GM10248 (cell line): Measurements from ENCODE around the gene N4BP2L1.
"Not testable (repeated sequence)": the region's sequence is repeated elsewhere in the genome, so short reads cannot be mapped to it uniquely, and the experiment has no call there.

Experiments
- CTCF ChIA-PET: fragments of 300-600 bp; sonication (Branson Sonifier 250); formaldehyde crosslinking; extraction: SDS; loops from one replicate; lab custom pipeline; 2021; ENCODE audit warnings: antibody characterized with exemption; lab: Yijun Ruan, JAX
- POLR2A ChIA-PET: fragments of 350-650 bp; sonication (Branson Sonifier 250); formaldehyde crosslinking; extraction: SDS; loops from one replicate; lab custom pipeline; 2020; ENCODE audit warnings: antibody characterized with exemption; lab: Yijun Ruan, JAX
- DNase-seq: peaks from one replicate; pipeline ENCODE4 v3.0.0; 2012; ENCODE audit errors: extremely low spot score
- TF ChIP-seq, protein P1 (sequence below): IDR thresholded peaks from 2 replicates; pipeline ENCODE4 v1.5.1; 2012; ENCODE audit warnings: mild to moderate bottlenecking, low read depth; ENCODE audit errors: extremely low read depth, missing control alignments, control extremely low read depth

The N4BP2L1 gene

DNA sequence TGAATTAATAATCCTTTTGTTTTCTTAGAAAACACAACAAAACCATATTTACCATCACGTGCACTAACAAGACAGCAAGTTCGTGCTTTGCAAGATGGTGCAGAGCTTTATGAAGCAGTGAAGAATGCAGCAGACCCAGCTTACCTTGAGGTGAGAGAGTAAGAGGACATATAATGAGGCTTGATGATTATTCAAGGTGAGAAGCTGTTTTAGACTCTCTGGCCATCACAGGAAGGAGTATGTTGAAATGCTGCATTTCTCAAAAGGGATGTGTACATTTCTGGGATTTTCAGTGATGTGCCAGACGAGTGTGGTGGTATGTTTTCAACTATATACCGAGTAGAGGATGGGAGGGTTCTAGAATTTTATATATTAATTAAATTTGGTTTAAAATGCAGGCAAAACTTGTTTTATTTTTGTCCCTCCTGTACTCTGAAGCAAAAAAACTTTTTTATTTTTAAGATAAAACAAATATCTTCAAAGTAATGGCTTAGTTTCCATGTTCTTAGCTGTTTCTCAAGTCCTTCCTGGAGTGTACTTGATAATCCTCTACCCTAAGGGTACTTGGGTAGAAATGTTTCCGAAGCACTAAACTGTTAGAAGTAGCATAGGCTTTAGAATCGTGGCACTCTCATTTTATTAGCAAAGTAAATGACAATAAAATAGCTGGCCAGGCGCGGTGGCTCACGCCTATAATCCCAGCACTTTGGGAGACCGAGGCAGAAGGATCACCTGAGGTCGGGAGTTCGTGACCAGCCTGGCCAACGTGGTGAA is 51.1 kb downstream of the N4BP2L1 start:
- CTCF ChIA-PET = interaction anchor here (1.2 to 2.4 kb wide), 2 partner anchors 204 to 274 kb away, joined by 3 to 9 read pairs; no protein-coding TSS in a partner anchor
- DNase-seq = no peak
- TF ChIP-seq, protein P1, sequence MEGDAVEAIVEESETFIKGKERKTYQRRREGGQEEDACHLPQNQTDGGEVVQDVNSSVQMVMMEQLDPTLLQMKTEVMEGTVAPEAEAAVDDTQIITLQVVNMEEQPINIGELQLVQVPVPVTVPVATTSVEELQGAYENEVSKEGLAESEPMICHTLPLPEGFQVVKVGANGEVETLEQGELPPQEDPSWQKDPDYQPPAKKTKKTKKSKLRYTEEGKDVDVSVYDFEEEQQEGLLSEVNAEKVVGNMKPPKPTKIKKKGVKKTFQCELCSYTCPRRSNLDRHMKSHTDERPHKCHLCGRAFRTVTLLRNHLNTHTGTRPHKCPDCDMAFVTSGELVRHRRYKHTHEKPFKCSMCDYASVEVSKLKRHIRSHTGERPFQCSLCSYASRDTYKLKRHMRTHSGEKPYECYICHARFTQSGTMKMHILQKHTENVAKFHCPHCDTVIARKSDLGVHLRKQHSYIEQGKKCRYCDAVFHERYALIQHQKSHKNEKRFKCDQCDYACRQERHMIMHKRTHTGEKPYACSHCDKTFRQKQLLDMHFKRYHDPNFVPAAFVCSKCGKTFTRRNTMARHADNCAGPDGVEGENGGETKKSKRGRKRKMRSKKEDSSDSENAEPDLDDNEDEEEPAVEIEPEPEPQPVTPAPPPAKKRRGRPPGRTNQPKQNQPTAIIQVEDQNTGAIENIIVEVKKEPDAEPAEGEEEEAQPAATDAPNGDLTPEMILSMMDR = no peak
- POLR2A ChIA-PET = no interaction called here

DNA sequence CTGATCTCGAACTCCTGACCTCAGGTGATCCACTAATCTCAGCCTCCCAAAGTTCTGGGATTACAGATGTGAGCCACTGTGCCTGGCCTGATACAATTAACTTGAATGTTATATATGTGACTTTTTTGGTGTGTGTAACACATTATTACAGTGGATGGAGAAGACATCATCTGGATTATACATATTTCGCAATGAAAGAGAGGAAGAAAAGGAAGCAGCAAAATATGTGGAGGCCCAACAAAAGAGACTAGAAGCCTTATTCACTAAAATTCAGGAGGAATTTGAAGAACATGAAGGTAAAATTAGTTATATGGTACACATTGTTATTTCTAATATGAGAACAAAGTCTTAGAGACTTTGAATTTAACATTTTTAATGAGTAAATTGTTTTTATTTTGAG is 57.1 kb downstream of the N4BP2L1 start:
- TF ChIP-seq, protein P1 = no peak
- ChIA-PET POLR2A (no interaction called here), CTCF (no interaction called here)
- DNase-seq = no peak

DNA sequence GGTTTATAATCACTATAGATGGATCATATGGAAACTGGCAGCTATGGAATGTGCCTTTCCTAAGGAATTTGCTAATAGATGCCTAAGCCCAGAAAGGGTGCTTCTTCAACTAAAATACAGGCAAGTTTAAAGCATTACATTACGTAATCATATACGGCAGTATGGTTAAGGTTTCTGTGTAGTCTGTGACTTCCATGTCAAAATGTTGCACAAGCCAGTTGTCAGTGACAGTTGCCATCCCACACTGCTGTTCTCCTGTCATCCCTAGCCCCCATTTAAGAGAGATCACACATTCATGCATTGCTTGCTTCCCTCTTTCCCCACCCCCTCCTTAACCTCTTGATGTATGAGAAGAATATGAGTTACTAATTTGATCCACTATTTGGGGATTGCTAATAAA is 65.4 kb downstream of the N4BP2L1 start:
- ChIA-PET POLR2A (interaction anchor here (0.5 kb wide), 1 partner anchor 35 kb away, joined by 4 read pairs; no protein-coding TSS in a partner anchor), CTCF (interaction anchor here (0.9 to 3.3 kb wide), 6 partner anchors 10 to 115 kb away, joined by 3 to 10 read pairs (median 3); no protein-coding TSS in a partner anchor)
- TF ChIP-seq, protein P1 = no peak
- DNase-seq = no peak

DNA sequence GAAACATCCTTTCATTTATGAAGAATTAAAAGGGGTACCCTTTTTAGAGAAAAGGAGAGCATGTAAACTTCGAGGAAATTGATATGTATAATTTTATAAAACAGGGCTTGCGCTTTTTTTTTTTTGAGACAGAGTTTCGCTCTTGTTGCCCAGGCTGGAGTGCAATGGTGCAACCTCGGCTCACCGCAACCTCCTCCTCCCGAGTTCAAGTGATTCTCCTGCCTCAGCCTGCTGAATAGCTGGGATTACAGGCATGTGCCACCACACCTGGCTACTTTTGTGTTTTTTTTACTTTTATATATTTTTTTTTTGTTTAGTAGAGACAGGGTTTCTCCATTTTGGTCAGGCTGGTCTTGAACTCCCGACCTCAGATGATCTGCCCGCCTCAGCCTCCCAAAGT is 72.0 kb downstream of the N4BP2L1 start:
- DNase-seq, CTCF ChIA-PET: not testable (repeated sequence)
- POLR2A ChIA-PET = interaction anchor here (0.7 kb wide), 1 partner anchor 51 kb away, joined by 3 read pairs; no protein-coding TSS in a partner anchor

DNA sequence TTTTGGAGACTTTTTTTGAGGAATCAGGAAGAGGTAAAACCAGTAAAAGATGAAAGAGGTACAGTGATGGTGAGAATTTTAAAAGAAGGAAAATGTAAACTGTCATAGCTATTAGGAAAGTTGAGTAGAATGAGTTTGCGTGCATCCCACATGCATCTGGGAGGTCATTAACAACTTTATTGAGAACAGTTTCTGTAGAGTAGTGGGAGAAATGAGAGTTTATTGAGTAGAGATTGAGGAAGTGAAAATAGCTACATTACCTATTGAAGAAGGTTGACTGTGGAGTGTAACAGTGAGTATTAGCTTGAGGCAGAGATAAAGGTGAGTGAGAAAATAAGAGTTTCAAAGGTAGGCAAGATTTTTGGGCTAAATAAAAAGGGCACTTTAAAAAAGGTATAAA is 73.9 kb downstream of the N4BP2L1 start:
- DNase-seq = peak; percentile 24
- ChIA-PET POLR2A (no interaction called here), CTCF (no interaction called here)
- TF ChIP-seq, protein P1 = no peak

DNA sequence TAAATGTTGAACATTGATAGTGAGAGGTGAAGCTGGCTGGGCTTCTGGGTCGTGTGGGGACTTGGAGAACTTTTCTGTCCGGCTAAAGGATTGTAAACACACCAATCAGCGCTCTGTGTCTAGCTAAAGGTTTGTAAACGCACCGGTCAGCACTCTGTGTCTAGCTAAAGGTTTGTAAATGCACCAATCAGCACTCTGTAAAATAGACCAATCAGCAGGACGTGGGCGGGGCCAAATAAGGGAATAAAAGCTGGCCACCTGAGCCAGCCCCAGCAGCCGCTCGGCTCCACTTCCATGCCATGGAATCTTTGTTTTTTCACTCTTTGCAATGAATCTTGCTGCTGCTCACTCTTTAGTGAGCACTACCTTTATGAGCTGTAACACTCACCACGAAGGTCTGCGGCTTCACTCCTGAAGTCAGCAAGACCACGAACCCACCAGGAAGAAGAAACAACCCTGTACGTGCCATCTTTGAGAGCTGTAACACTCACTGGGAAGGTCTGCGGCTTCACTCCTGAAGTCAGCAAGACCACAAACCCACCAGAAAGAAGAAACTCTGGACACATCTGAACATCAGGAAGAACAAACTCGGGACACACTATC is 77.0 kb downstream of the N4BP2L1 start:
- POLR2A ChIA-PET, DNase-seq: not testable (repeated sequence)
- CTCF ChIA-PET = interaction anchor here (1.8 kb wide), 1 partner anchor 11 kb away, joined by 10 read pairs; no protein-coding TSS in a partner anchor
